Upper lobe of right lung (tissue), 1 donor: Measurements from ENCODE around the gene TOGARAM2. TPM values are rescaled to one million over a fixed set of nuclear protein-coding genes. Genes with fewer than 3 reads are reported as not detected.

Source experiments
- ATAC-seq: fragments of 200-7000 bp; cut with Tn5 transposase; one replicate; pipeline ENCODE4 v1.9.1; 2020; ENCODE audit warnings: mild to moderate bottlenecking, moderate library complexity
- DNase-seq: peaks from one replicate; pipeline ENCODE4 v3.0.0-alpha.2; 2020
- H3K27ac ChIP-seq: fragments of 200-600 bp; one replicate; pipeline ENCODE4 v1.8.0; 2022
- H3K27me3 ChIP-seq: fragments of 200-600 bp; one replicate; pipeline ENCODE4 v1.8.0; 2022; ENCODE audit warnings: mild to moderate bottlenecking
- H3K36me3 ChIP-seq: fragments of 200-600 bp; one replicate; pipeline ENCODE4 v1.8.0; 2022
- H3K4me1 ChIP-seq: fragments of 200-600 bp; one replicate; pipeline ENCODE4 v1.8.0; 2022
- H3K4me3 ChIP-seq: fragments of 200-600 bp; one replicate; pipeline ENCODE4 v1.8.0; 2022; ENCODE audit warnings: mild to moderate bottlenecking
- H3K9me3 ChIP-seq: fragments of 200-600 bp; one replicate; pipeline ENCODE4 v1.8.0; 2022
- CTCF ChIP-seq: fragments of 200-600 bp; IDR thresholded peaks from one replicate; pipeline ENCODE4 v1.8.0; 2022; ENCODE audit warnings: antibody characterized with exemption
- intact Hi-C: fragments of 100-400 bp; cut with DNase I; formaldehyde crosslinking; loops from one replicate; pipeline ENCODE4 v1.11.0; 2022
- total RNA-seq: library from RNA; stranded (reverse); fragmentation: NEBNext Ultra II Directional; extraction: Animal tissue kit (Norgen Biotek cat#: 25700); gene quantifications from one replicate; pipeline ENCODE4 v1.2.1, GENCODE V29; 2021
- donor health status: DM: no; HTN: yes; CAD: no; lungs with severe emphysema.

Gene TOGARAM2
- total RNA-seq, 1 donor from 2014 or later, result 0.72 TPM

- peaks cover 6% of the 10 kb centered on the region for H3K4me1 ChIP-seq
- no peak overlapping the region for H3K27ac ChIP-seq
- no peak overlapping the region for H3K4me3 ChIP-seq
- DNase-seq (no peak), ATAC-seq (no peak)
- intact Hi-C loops, result no loop called here
- no peaks in the 10 kb centered on the region for H3K27me3 ChIP-seq
- TF ChIP-seq CTCF, result no peak
- no peaks in the 10 kb centered on the region for H3K9me3 ChIP-seq
- H3K36me3 ChIP-seq, result no peaks in the 10 kb centered on the region
Observed at GRCh38 chr2:28980368-28981015, 606 bp upstream of the TOGARAM2 start.

- DNase-seq (no peak), ATAC-seq (peak; percentile 14)
- H3K27me3 ChIP-seq, result no peaks in the 10 kb centered on the region
- no peak overlapping the region for H3K27ac ChIP-seq
- H3K4me3 ChIP-seq, result no peak overlapping the region
- intact Hi-C loops, result no loop called here
- H3K4me1 ChIP-seq, result peaks cover 6% of the 10 kb centered on the region
- no peaks in the 10 kb centered on the region for H3K36me3 ChIP-seq
- no peak for TF ChIP-seq CTCF
- no peaks in the 10 kb centered on the region for H3K9me3 ChIP-seq
Observed at GRCh38 chr2:28981620-28982376, 700 bp downstream of the TOGARAM2 start.

GRCh38 chr2:28982381-28982950 lies 1.4 kb downstream of the TOGARAM2 start:
- no peak overlapping the region for H3K27ac ChIP-seq
- no peak for TF ChIP-seq CTCF
- ATAC-seq (no peak), DNase-seq (no peak)
- H3K9me3 ChIP-seq, result no peaks in the 10 kb centered on the region
- H3K36me3 ChIP-seq, result no peaks in the 10 kb centered on the region
- peaks cover 6% of the 10 kb centered on the region for H3K4me1 ChIP-seq
- no peaks in the 10 kb centered on the region for H3K27me3 ChIP-seq
- no peak overlapping the region for H3K4me3 ChIP-seq
- intact Hi-C loops, result no loop called here

- intact Hi-C loops, result no loop called here
- Histone ChIP-seq H3K27ac (no peak overlapping the region), H3K4me1 (peaks cover 2% of the 10 kb centered on the region), H3K36me3 (no peaks in the 10 kb centered on the region), H3K27me3 (no peaks in the 10 kb centered on the region), H3K9me3 (no peaks in the 10 kb centered on the region), H3K4me3 (no peak overlapping the region)
- ATAC-seq (peak; percentile 39), DNase-seq (no peak)
- TF ChIP-seq CTCF, result no peak
Observed at GRCh38 chr2:28986429-28986828, 5.3 kb downstream of the TOGARAM2 start.

- Histone ChIP-seq H3K9me3 (no peaks in the 10 kb centered on the region), H3K4me3 (no peak overlapping the region), H3K36me3 (no peaks in the 10 kb centered on the region), H3K4me1 (no peaks in the 10 kb centered on the region), H3K27me3 (no peaks in the 10 kb centered on the region), H3K27ac (no peak overlapping the region)
- intact Hi-C loops, result no loop called here
- ATAC-seq (no peak), DNase-seq (no peak)
- no peak for TF ChIP-seq CTCF
Observed at GRCh38 chr2:28989973-28990372, 8.9 kb downstream of the TOGARAM2 start.
